Superior temporal gyrus (tissue), 1 donor: ENCODE data around the gene SESN1.
A peak's percentile ranks its signal among the peaks of the same experiment; 100 is the strongest.
"Not testable (repeated sequence)": the region's sequence is repeated elsewhere in the genome, so short reads cannot be mapped to it uniquely, and the experiment has no call there.

Experiments
- DNase-seq: peaks from one replicate; pipeline ENCODE4 v3.0.0-alpha.2; 2016; ENCODE audit errors: extremely low spot score

The SESN1 gene

GRCh38 chr6:109094416-109095035 is at the start of gene SESN1:
SESN1 (minus strand) TSS chr6:109094846; CDS start chr6:109094073, 773 bp downstream.
- peak; percentile 83 for DNase-seq

GRCh38 chr6:109143191-109143590 is 48.5 kb upstream of the SESN1 start:
- DNase-seq: no peak

GRCh38 chr6:109142067-109142466 is 47.4 kb upstream of the SESN1 start:
- not testable (repeated sequence) for DNase-seq

- DNase-seq: no peak
These were observed 44.5 kb upstream of the SESN1 start for GRCh38 chr6:109139109-109139508.

- not testable (repeated sequence) for DNase-seq
These were observed 41.9 kb upstream of the SESN1 start for GRCh38 chr6:109136530-109136929.

GRCh38 chr6:109136039-109136438 is 41.4 kb upstream of the SESN1 start:
- DNase-seq: not testable (repeated sequence)

- DNase-seq: not testable (repeated sequence)
These were observed 41.0 kb upstream of the SESN1 start for GRCh38 chr6:109135600-109135999.

- DNase-seq: no peak
These were observed 35.4 kb upstream of the SESN1 start for GRCh38 chr6:109130065-109130464.

GRCh38 chr6:109125504-109125903 is 30.9 kb upstream of the SESN1 start:
- DNase-seq: no peak

- no peak for DNase-seq
These were observed 29.6 kb upstream of the SESN1 start for GRCh38 chr6:109124219-109124618.

GRCh38 chr6:109121411-109121810 is 26.8 kb upstream of the SESN1 start:
- peak; percentile 13 for DNase-seq

GRCh38 chr6:109118871-109119354 is 24.3 kb upstream of the SESN1 start:
- no peak for DNase-seq

GRCh38 chr6:109118337-109118736 is 23.7 kb upstream of the SESN1 start:
- no peak for DNase-seq

GRCh38 chr6:109117346-109118035 is 22.8 kb upstream of the SESN1 start:
- no peak for DNase-seq

GRCh38 chr6:109112663-109113062 is 18.0 kb upstream of the SESN1 start:
- DNase-seq: not testable (repeated sequence)

- not testable (repeated sequence) for DNase-seq
These were observed 15.0 kb upstream of the SESN1 start for GRCh38 chr6:109109663-109110062.

GRCh38 chr6:109105681-109106080 is 11.0 kb upstream of the SESN1 start:
- no peak for DNase-seq

GRCh38 chr6:109104512-109104911 is 9.9 kb upstream of the SESN1 start:
- no peak for DNase-seq

GRCh38 chr6:109103942-109104341 is 9.3 kb upstream of the SESN1 start:
- no peak for DNase-seq

- no peak for DNase-seq
These were observed 8.1 kb upstream of the SESN1 start for GRCh38 chr6:109102762-109103161.

GRCh38 chr6:109097661-109098060 is 3.0 kb upstream of the SESN1 start:
- no peak for DNase-seq

- DNase-seq: no peak
These were observed 1.6 kb upstream of the SESN1 start for GRCh38 chr6:109096208-109096607.

- DNase-seq: peak; percentile 40
These were observed 1.1 kb upstream of the SESN1 start for GRCh38 chr6:109095835-109096084.
